GM18858 (cell line): ENCODE data around the gene B3GAT1.
"Not testable (repeated sequence)": the region's sequence is repeated elsewhere in the genome, so short reads cannot be mapped to it uniquely, and the experiment has no call there.

Source experiments
- ATAC-seq: cut with Tn5 transposase; IDR thresholded peaks from one replicate; pipeline ENCODE4 v1.9.1; 2021; ENCODE audit not compliant: unreplicated experiment

Gene B3GAT1

GRCh38 chr11:134358856-134359490, 53.1 kb downstream of the B3GAT1 start:
- no peak for ATAC-seq

DNA sequence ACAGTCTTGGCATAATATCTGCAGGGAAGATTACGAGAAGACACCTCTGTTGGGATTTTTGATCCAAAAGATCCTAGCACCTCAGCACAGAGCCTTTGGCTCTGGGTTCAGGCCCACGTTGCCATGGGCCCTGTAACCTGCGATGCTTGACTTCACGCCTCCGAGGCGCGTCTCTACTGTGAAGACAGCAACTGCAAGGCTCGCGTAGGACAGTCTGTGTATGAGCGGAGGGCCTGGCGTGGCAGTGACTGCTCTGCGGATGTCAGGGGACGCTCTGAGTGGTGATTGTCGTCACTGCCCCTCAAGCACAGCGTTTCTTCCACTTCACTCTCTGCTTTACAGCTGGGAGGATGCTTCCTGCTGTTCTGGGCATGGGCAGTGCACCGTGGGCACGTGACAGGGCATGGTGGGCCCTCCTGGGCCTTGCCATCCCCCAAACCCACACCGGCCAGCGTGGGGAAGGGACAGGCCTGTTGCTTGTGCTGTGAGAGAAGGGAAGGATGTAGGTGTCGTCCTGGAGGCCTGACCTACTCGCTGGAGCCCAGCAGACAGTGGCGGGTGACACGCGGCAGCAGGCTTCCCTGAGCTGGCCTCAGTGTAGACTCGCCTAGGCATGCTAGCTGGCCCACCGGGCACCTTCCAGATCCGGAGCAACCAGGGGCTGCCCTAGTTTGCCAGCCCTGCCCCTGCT, 53.7 kb downstream of the B3GAT1 start:
- ATAC-seq, result no peak

- no peak for ATAC-seq
Measured at GRCh38 chr11:134357545-134357839, 54.5 kb downstream of the B3GAT1 start.

- no peak for ATAC-seq
Measured at GRCh38 chr11:134356656-134357544, 55.1 kb downstream of the B3GAT1 start.

GRCh38 chr11:134355656-134356055, 56.4 kb downstream of the B3GAT1 start:
- no peak for ATAC-seq

GRCh38 chr11:134355136-134355535, 56.9 kb downstream of the B3GAT1 start:
- no peak for ATAC-seq

- no peak for ATAC-seq
Measured at GRCh38 chr11:134352111-134352510, 59.9 kb downstream of the B3GAT1 start.

DNA sequence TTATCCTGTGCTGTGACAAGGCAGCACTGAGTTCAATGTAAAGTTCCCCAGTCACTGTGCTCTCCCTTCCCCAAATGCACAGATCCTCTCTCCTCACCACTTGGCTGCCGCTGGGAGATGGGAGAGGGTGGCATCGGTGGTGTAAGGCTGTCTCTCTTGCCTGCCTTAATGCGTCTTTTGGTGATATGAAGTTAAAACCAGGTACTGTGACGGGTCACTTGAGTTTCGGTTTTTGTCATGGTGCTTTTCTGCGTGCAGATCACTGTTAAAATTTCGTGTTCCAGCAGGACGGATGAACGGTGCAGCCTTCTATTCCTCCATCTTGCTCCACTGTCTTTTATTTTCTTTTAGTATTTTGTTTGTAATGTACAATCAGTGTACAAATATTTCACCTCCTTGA, 61.7 kb downstream of the B3GAT1 start:
- ATAC-seq, result no peak

- no peak for ATAC-seq
Measured at GRCh38 chr11:134349802-134350355, 62.2 kb downstream of the B3GAT1 start.

DNA sequence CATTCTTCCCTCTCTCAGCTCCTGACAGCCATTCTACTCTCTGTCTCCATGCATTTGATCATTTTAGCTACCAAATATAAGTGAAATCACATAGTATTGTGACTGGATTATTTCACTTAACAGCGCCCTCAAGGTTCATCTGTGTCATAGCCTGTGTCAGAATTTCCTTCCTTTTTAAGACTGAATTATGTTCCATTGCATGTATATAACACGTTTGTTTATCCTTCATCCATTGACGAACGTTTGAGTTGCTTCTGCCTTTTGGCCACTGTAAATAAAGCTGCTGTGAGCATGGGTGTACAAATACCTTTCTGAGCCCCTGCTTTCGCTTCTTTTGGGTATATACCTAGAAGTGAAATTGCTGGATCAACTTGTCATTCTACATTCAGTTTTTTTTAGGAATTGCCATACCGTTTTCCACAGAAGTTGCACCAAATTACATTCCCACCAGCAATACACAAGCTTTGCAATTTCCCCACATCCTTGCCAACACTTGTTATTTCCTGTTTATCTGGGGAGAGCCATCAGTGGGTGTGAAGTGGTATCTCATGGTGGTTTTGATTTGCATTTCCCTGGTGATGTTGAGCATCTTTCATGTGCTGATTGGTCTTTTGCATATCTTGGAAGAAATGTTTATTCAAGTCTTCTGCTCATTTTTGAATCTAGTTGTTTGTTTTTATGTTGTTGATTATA, 62.8 kb downstream of the B3GAT1 start:
- no peak for ATAC-seq

GRCh38 chr11:134347441-134347840, 64.6 kb downstream of the B3GAT1 start:
- ATAC-seq, result no peak

GRCh38 chr11:134346976-134347350, 65.1 kb downstream of the B3GAT1 start:
- ATAC-seq, result no peak

DNA sequence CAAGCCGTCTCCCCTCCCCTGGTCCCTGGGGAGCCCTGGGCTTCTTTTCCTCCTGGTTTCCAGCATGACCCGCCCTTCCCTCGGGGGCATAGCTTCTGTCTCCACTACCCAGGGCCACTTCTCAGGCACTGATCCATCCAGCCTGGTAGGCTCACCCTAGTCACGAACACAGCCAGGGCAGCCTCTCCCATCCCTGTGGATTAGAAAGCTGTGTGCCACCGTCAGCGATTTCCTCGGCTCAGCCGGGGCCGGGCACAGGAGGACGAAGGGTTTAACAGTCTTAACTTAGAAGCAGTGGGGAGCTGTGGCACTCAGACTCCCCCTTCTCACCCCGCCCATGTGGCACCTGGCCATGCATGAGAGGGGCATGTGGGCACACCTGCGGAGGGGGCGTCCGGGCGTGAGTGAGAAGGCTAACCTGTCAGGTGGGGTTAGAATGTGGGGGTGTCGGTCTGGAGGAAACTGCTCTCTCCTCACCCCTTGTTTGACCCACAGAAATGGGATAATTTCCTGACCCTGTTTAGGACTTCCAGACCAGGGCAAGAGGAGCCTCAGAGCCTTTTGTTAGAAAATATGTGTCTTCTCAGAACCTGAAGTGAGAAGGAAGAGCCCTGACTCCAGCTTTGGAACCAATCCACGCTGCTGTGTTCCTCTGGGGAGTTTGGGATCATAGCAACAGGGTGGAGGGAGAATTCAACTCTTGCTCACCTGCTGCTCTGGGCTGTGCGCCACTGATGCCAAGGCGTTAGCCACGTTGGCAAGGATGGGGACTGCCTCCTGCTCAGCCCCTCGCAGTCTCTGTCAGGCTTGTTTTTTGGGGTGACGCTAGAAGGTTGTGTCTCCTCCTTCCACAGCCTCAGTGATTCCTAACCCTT, 65.7 kb downstream of the B3GAT1 start:
- no peak for ATAC-seq

DNA sequence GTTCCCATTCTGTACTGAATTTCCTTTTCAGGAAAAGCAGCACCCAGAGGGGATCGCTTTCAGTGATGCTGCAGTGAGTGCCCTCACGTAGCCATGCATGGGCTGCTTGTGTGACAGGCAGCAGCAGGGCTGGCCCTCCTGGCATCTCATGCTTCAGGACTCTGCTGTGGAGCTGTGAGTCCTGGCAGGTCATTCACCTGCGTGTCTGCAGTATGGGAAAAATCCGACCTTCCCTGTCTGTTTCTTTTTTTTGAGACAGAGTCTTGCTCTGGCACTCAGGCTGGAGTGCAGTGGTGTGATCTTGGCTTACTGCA, 66.8 kb downstream of the B3GAT1 start:
- no peak for ATAC-seq

DNA sequence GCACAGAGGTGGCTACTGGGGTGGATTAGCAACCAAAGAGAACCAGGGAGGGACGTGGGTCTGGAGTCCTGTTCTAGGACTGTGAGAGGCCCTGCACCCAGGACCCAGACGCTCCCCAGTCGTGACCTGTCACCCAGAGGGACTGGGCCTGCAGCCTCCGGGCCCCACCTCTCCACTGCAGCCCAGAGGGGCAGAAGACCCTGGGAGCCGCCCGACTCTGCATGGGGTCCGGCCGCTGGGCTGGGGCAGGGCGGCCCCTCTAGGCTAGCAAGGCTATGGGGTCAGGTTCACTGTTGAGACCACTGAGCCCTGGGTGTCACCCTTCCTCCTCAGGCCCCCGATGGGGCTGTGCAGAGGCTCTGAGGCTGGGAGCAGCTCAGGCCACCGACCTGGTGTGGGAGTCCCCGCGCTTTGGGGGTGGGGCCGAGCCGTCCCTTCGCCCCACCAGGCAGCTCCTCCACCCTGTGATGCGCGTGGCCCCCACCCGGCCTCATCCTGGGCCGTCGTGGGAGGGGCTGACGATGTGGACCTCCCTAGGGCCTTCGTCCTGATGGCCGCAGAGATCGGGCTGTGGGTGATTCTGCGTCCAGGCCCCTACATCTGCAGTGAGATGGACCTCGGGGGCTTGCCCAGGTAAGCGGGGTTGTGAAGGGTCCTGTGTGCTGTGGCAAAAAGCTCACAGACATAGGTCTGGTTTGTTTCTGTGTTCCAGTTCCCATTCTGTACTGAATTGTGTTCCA, 67.4 kb downstream of the B3GAT1 start:
- ATAC-seq, result not testable (repeated sequence)

DNA sequence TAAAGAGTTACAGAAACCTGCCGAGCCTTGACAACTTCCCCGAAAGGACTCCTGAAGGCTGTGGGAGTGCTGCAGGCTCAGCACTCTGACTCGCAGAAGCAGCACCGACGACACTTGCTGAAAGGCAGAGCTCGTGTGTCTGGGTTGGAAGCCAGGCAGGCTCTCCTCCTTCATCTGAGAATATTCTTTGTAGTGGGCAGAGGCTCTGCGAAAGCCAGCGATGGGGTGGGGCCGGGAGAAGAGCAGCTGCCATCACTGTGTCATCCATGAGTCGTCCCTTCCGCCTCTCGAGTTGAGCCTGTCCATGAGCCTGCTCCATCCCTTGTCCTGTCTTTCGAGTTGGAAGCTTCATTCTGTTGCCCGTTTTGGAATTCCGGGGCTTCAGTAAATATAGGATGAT, 68.4 kb downstream of the B3GAT1 start:
- ATAC-seq, result no peak

DNA sequence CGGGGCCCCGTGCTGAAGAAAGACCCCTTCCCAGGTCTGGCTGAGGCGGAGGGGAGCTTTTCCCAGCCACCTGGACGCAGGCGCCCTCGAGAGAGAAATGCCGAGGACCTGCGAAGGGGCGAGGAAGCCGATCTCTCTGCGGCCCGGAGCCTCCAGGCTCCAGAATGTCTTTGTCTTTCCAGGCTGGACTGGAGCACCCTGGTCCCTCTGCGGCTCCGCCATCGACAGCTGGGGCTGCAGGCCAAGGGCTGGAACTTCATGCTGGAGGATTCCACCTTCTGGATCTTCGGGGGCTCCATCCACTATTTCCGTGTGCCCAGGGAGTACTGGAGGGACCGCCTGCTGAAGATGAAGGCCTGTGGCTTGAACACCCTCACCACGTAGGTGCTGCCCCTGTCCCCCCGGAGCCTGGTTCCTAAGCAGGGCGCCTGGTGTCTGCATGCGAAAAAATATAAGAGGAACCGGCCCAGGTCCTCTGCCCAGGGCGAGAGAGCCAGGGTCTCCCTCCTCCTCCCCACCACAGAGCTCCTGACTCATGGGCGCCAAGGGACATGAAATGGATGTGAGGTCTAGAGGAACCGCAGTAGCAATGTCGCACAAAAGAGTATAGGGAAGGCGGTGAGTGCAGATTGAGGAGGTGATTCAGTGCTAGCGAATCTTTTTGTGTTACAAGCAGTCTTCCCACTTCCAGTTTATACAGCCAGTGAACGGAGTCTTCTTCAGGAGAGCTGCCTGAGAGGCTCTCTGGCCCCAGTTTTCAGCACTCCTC, 69.3 kb downstream of the B3GAT1 start:
- ATAC-seq, result no peak

DNA sequence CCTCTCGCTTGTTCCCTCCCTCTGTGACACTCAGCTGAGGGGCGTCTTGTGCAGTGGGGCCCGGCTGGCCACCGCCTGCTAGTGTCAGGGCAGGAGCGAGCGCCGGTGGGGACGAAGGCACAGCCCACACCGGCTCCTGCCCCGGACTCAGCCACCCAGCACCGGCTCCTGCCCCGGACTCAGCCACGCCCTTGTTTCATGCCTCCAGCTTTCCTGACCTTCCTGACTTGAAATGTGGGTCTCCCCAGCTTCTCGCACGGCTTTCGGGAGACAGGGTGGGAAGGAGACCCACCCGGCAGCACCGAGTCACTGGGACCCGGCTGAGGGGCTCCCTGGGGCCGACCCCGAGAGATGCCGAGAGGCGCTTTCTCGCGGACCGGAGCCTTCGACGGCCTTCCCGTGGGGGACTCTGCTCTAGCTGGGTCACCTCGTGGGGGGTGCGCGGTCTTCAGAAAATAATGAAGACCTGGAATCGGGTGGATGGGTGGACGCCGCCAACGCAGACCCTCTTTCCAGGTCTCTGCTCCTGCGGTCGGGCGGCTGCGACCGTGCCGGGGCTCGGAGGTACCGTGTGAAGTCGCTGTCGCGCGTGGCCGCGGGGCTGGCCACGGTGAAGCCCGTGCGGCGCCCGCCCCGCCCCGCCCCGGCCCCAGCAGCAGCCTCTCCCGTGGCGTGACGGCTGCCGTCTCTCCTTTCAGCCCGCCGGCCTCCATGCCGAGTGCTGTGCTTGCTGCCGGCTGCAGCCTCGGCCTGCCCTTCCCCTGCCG, 70.1 kb downstream of the B3GAT1 start:
- no peak for ATAC-seq
